Keratinocyte (primary cell): Measurements from ENCODE around the gene RNU6-1. TPM values are rescaled to one million over a fixed set of nuclear protein-coding genes. Genes with fewer than 3 reads are reported as not detected.

ENCODE experiments used
- DNase-seq: peaks from one replicate; pipeline ENCODE4 v3.0.0-alpha.2; 2011; ENCODE audit warnings: low read depth, missing footprints, low spot score
- FAIRE-seq: peaks from 2 replicates; lab custom pipeline; 2011; peaks lifted over from hg19 to GRCh38; lab: Jason Lieb, UNC
- H2AFZ ChIP-seq: 2 replicates; pipeline ENCODE4 v1.6.0; 2012; ENCODE audit warnings: low read length, control low read depth, inconsistent platforms; ENCODE audit not compliant: control insufficient read depth
- H3K27ac ChIP-seq: 2 replicates; pipeline ENCODE4 v1.5.1; 2011; ENCODE audit warnings: low read length; ENCODE audit not compliant: control insufficient read depth, insufficient read depth
- H3K27me3 ChIP-seq: 3 replicates; pipeline ENCODE4 v1.6.0; 2011; ENCODE audit warnings: low read length; ENCODE audit not compliant: control insufficient read depth, insufficient read depth; ENCODE audit errors: extremely low read depth
- H3K36me3 ChIP-seq, 2 experiments: 2 replicates in 1 of 2; 3 replicates in 1 of 2; pipeline ENCODE4 v1.5.1; 2011; ENCODE audit warnings: low read length in 2 of 2, mild to moderate bottlenecking in 1 of 2; ENCODE audit not compliant: control insufficient read depth in 2 of 2, insufficient read depth in 2 of 2; ENCODE audit errors: extremely low read depth in 1 of 2
- H3K4me1 ChIP-seq: 3 replicates; pipeline ENCODE4 v1.5.1; 2011; ENCODE audit warnings: low read length; ENCODE audit not compliant: control insufficient read depth, insufficient read depth; ENCODE audit errors: extremely low read depth
- H3K4me2 ChIP-seq: 3 replicates; pipeline ENCODE4 v1.6.0; 2011; ENCODE audit warnings: low read depth, low read length; ENCODE audit not compliant: control insufficient read depth, insufficient read depth; ENCODE audit errors: extremely low read depth
- H3K4me3 ChIP-seq, 3 experiments: fragments of 200-600 bp in 1 of 3; sonication (generic) in 1 of 3; 2 replicates in 2 of 3; 3 replicates in 1 of 3; pipeline ENCODE4 v1.5.1; 2011 to 2016; ENCODE audit warnings: low read length in 3 of 3, mild to moderate bottlenecking in 3 of 3, control low read depth in 2 of 3, inconsistent platforms in 1 of 3, low read depth in 1 of 3, mixed read lengths in 1 of 3, mixed run types in 1 of 3, moderate library complexity in 1 of 3; ENCODE audit not compliant: control insufficient read depth in 2 of 3, insufficient read depth in 2 of 3; ENCODE audit errors: extremely low read depth in 1 of 3
- H3K79me2 ChIP-seq: 2 replicates; pipeline ENCODE4 v1.6.0; 2012; ENCODE audit warnings: low read length; ENCODE audit not compliant: control insufficient read depth, insufficient read depth
- H3K9ac ChIP-seq: 3 replicates; pipeline ENCODE4 v1.6.0; 2011; ENCODE audit warnings: low read length; ENCODE audit not compliant: control insufficient read depth, insufficient read depth; ENCODE audit errors: extremely low read depth
- H3K9me1 ChIP-seq: 3 replicates; pipeline ENCODE4 v1.6.0; 2011; ENCODE audit warnings: low read length; ENCODE audit not compliant: control insufficient read depth, insufficient read depth; ENCODE audit errors: extremely low read depth
- H3K9me3 ChIP-seq: 2 replicates; pipeline ENCODE4 v1.5.1; 2012; ENCODE audit warnings: low read depth, low read length; ENCODE audit not compliant: control insufficient read depth
- H4K20me1 ChIP-seq: 3 replicates; pipeline ENCODE4 v1.6.0; 2011; ENCODE audit warnings: low read length; ENCODE audit not compliant: control insufficient read depth, insufficient read depth; ENCODE audit errors: extremely low read depth
- CTCF ChIP-seq, 3 experiments: IDR thresholded peaks in 1 of 3; conservative IDR thresholded peaks in 1 of 3; optimal IDR thresholded peaks in 1 of 3; 2 replicates in 2 of 3; 3 replicates in 1 of 3; pipeline versions ENCODE3 to v1.5.1; 2011; ENCODE audit warnings: low read length in 3 of 3, mild to moderate bottlenecking in 3 of 3, moderate library complexity in 2 of 3, control low read depth in 1 of 3, inconsistent platforms in 1 of 3; ENCODE audit not compliant: insufficient read depth in 2 of 3; ENCODE audit errors: extremely low read depth in 1 of 3
- EZH2 ChIP-seq: IDR thresholded peaks from one replicate; pipeline ENCODE4 v1.6.1; 2012; ENCODE audit warnings: inconsistent platforms, mild to moderate bottlenecking, low read length, moderate library complexity
- dilution Hi-C: fragments of 300-500 bp; cut with MboI; formaldehyde crosslinking; loops from one replicate; pipeline ENCODE4 v1.7.0; 2020; ENCODE audit warnings: low sequenced_read_pairs; ENCODE audit not compliant: extremely low pct_ligation_motif_present
- polyA plus RNA-seq, 5 experiments: library from polyadenylated mRNA; depleted of rRNA in 3 of 5; stranded (reverse) in 3 of 5; stranded (forward) in 1 of 5; unstranded in 1 of 5; fragments of >200 nt; gene quantifications; 1 replicate in 1 of 5; 2 replicates in 3 of 5; 3 replicates in 1 of 5; pipeline versions ENCODE4 v1.2.1 to v1.2.3, GENCODE V29; 2011 to 2012; ENCODE audit warnings: missing spikeins in 2 of 5, low read depth in 1 of 5, low replicate concordance in 1 of 5

RNU6-1 gene
- polyA plus RNA-seq, 1 donor (not counting 4 experiments of a cell fraction or from before 2014, with no cell fraction given) = not detected

DNA sequence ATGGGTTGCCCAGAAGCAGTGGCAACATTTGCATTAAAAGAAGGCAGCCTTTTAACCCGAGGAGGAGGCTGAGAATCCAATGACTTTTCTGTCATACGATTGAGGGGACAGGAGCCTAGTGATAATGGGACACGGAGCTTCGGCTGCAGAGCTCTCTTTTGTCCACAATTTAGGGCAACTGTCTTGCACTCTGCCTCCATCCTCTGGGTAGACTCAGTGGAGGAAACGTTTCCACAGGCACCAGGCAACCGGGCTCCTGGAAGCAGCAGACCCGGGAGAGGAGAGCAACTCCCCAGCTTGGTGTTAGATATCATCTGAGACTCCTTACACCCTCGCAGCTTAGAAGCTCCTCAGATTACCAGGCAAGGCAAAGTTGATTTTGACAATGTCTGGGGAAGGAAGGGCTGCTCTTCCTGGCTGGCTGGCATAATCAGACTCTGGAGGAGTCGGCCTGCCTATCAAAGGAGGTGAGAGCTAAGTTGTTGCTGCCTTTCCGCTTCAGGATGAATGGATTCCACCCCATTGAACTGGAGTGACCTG is 43.5 kb upstream of the RNU6-1 start:
- H4K20me1 ChIP-seq = no peaks in the 10 kb centered on the region
- H3K9me3 ChIP-seq = no peaks in the 10 kb centered on the region
- H3K9ac ChIP-seq = no peak overlapping the region
- H3K36me3 ChIP-seq = no peaks in the 10 kb centered on the region
- H3K4me3 ChIP-seq = no peak overlapping the region
- H3K27ac ChIP-seq = no peak overlapping the region
- dilution Hi-C loops = no loop called here
- H3K27me3 ChIP-seq = no peaks in the 10 kb centered on the region
- H3K9me1 ChIP-seq = no peaks in the 10 kb centered on the region
- no peaks in the 10 kb centered on the region for H3K79me2 ChIP-seq
- DNase-seq (no peak), FAIRE-seq (no peak)
- H3K4me1 ChIP-seq = peaks cover 23% of the 10 kb centered on the region
- H3K4me2 ChIP-seq = no peak overlapping the region
- TF ChIP-seq CTCF (optimal IDR thresholded peaks at IDR 0.05 in 1 of 3, IDR thresholded peaks at IDR 0.05 in 1 of 3, conservative IDR thresholded peaks at IDR 0.05 in 1 of 3; ENCODE audit: extremely low read depth in 1 of 3, insufficient read depth in 2 of 3, low read length in 3 of 3) = no peak
- TF ChIP-seq EZH2 = no peak
- no peak overlapping the region for H2AFZ ChIP-seq

DNA sequence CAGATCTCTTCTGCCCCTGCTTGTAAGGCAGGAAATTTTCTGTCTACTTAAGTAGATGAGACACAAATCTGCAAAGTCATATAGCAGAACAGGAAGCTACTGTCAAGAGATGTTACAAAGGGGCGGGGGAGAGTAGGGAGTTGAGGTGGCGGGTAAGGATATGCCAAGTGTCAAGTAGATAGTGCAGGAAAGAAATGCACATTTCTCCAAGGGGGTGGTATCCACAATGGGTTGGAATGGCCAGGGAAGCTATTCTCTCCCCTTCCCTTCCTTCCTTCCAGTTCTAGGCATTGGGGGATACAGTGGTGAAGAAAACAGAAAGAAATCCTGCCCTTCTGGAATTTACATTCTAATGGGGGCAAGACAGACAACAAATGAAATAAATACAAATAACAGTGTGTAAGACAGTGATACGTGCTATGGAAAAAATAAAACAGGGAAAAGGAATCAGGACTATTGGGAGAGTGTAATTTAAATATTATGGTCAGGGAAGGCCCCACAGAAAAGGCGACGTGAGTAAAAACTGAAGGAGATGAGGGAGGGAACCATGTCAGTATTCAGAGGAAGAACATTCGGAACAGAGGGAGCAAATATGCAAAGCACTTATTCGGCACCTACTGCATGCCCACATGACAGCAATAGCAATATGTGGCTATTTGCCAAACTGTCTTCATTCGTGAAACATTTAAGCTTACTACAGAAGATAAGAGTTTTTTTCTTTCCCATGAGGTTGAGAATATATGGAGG is 42.8 kb upstream of the RNU6-1 start:
- Histone ChIP-seq H3K9me3 (no peaks in the 10 kb centered on the region), H3K9me1 (no peaks in the 10 kb centered on the region), H3K4me2 (no peak overlapping the region), H3K4me3 (no peak overlapping the region), H2AFZ (no peak overlapping the region), H3K36me3 (no peaks in the 10 kb centered on the region), H3K27me3 (no peaks in the 10 kb centered on the region), H3K4me1 (peaks cover 23% of the 10 kb centered on the region), H4K20me1 (no peaks in the 10 kb centered on the region), H3K9ac (no peak overlapping the region), H3K79me2 (no peaks in the 10 kb centered on the region), H3K27ac (no peak overlapping the region)
- TF ChIP-seq CTCF (optimal IDR thresholded peaks at IDR 0.05 in 1 of 3, IDR thresholded peaks at IDR 0.05 in 1 of 3, conservative IDR thresholded peaks at IDR 0.05 in 1 of 3; ENCODE audit: extremely low read depth in 1 of 3, insufficient read depth in 2 of 3, low read length in 3 of 3) (no peak), EZH2 (no peak)
- dilution Hi-C loops = no loop called here
- FAIRE-seq (no peak), DNase-seq (no peak)
